Smooth muscle cell (in vitro differentiated cells): Measurements from ENCODE around the gene MRPL10. TPM values are rescaled to one million over a fixed set of nuclear protein-coding genes. Genes with fewer than 3 reads are reported as not detected.

Source experiments
- DNase-seq: peaks from one replicate; lab custom pipeline; 2025; ENCODE audit not compliant: unreplicated experiment; lab: John Stamatoyannopoulos, UW
- H2AFZ ChIP-seq: fragments of 200-600 bp; sonication (generic); 2 replicates; pipeline ENCODE4 v1.6.0; 2016; ENCODE audit warnings: antibody characterized with exemption, low read depth, mild to moderate bottlenecking
- H3F3A ChIP-seq: fragments of 200-600 bp; sonication (generic); 2 replicates; pipeline ENCODE4 v1.6.0; 2017; ENCODE audit warnings: antibody characterized with exemption, low read depth
- H3K27ac ChIP-seq: fragments of 200-600 bp; sonication (generic); 2 replicates; pipeline ENCODE4 v1.5.1; 2016; ENCODE audit warnings: low read depth, mild to moderate bottlenecking
- H3K27me3 ChIP-seq: fragments of 200-600 bp; sonication (generic); 2 replicates; pipeline ENCODE4 v1.6.1; 2016; ENCODE audit warnings: low read depth, mild to moderate bottlenecking
- H3K36me3 ChIP-seq: fragments of 200-600 bp; sonication (generic); 2 replicates; pipeline ENCODE4 v1.5.1; 2016; ENCODE audit warnings: low read depth
- H3K4me1 ChIP-seq: fragments of 200-600 bp; sonication (generic); 2 replicates; pipeline ENCODE4 v1.5.1; 2016; ENCODE audit warnings: low read depth
- H3K4me2 ChIP-seq: fragments of 200-600 bp; sonication (generic); 2 replicates; pipeline ENCODE4 v1.6.0; 2016; ENCODE audit warnings: mild to moderate bottlenecking
- H3K4me3 ChIP-seq: fragments of 200-600 bp; sonication (generic); 2 replicates; pipeline ENCODE4 v1.5.1; 2016; ENCODE audit warnings: mild to moderate bottlenecking
- H3K79me2 ChIP-seq: fragments of 200-600 bp; sonication (generic); 2 replicates; pipeline ENCODE4 v1.6.0; 2016; ENCODE audit warnings: low read depth, mild to moderate bottlenecking
- H3K9ac ChIP-seq: fragments of 200-600 bp; sonication (generic); 2 replicates; pipeline ENCODE4 v1.6.0; 2016; ENCODE audit warnings: low read depth
- H3K9me3 ChIP-seq: fragments of 200-600 bp; sonication (generic); replicated peaks from 2 replicates; pipeline ENCODE4 v1.5.1; 2016; ENCODE audit warnings: low read depth
- H4K20me1 ChIP-seq: fragments of 200-600 bp; sonication (generic); 2 replicates; pipeline ENCODE4 v1.6.0; 2016; ENCODE audit warnings: low read depth
- CTCF ChIP-seq: fragments of 200-600 bp; sonication (generic); IDR thresholded peaks from 2 replicates; pipeline ENCODE4 v1.5.1; 2017; ENCODE audit warnings: borderline replicate concordance, mild to moderate bottlenecking, antibody characterized with exemption; ENCODE audit not compliant: insufficient read depth, poor library complexity, severe bottlenecking
- WGBS: methylation state at CpG from one replicate; pipeline ENCODE4 v1.1.7; 2016; ENCODE audit warnings: low lambda C conversion rate; 5-methylcytosine and 5-hydroxymethylcytosine counted together
- polyA plus RNA-seq: library from polyadenylated mRNA; unstranded; fragments of >200 nt; fragmentation: Nextera tagmentation; extraction: Ambion mirVana; gene quantifications from 2 replicates; pipeline ENCODE4 v1.2.1, GENCODE V29; 2016
- total RNA-seq: library from RNA; depleted of rRNA; stranded (reverse); fragments of >200 nt; gene quantifications from 2 replicates; pipeline ENCODE4 v1.2.3, GENCODE V29; 2014

The MRPL10 gene
- total and polyA plus RNA-seq, 2 experiments from 2014 or later: 24.0 to 36.6 TPM

GRCh38 chr17:47813512-47814031, 17.8 kb downstream of the MRPL10 start:
- H3K79me2 ChIP-seq: no peaks in the 10 kb centered on the region
- peaks cover 8% of the 10 kb centered on the region for H4K20me1 ChIP-seq
- peaks cover 4% of the 10 kb centered on the region for H3K4me1 ChIP-seq
- no peak overlapping the region for H2AFZ ChIP-seq
- H3K36me3 ChIP-seq: no peaks in the 10 kb centered on the region
- H3K4me3 ChIP-seq: no peak overlapping the region
- no peak for DNase-seq
- no peaks in the 10 kb centered on the region for H3K9me3 ChIP-seq
- H3F3A ChIP-seq: peaks cover 8% of the 10 kb centered on the region
- H3K27me3 ChIP-seq: no peaks in the 10 kb centered on the region
- no peak for TF ChIP-seq CTCF
- H3K4me2 ChIP-seq: no peak overlapping the region
- H3K9ac ChIP-seq: no peak overlapping the region
- 98% methylated on average over 22 of the region's 22 CpGs for WGBS
- H3K27ac ChIP-seq: no peak overlapping the region

GRCh38 chr17:47813077-47813476, 18.3 kb downstream of the MRPL10 start:
- Histone ChIP-seq H3K36me3 (no peaks in the 10 kb centered on the region), H2AFZ (no peak overlapping the region), H3K27ac (no peak overlapping the region)

GRCh38 chr17:47812146-47812920, 19.0 kb downstream of the MRPL10 start:
- WGBS: 91% methylated on average over 18 of the region's 18 CpGs
- Histone ChIP-seq H3K4me1 (peaks cover 4% of the 10 kb centered on the region), H3K9ac (no peak overlapping the region), H3K9me3 (no peaks in the 10 kb centered on the region), H3K4me2 (no peak overlapping the region), H3K4me3 (no peak overlapping the region), H3K79me2 (no peaks in the 10 kb centered on the region), H3K27me3 (no peaks in the 10 kb centered on the region), H4K20me1 (peaks cover 8% of the 10 kb centered on the region), H3F3A (peaks cover 8% of the 10 kb centered on the region), H3K27ac (no peak overlapping the region), H2AFZ (no peak overlapping the region), H3K36me3 (no peaks in the 10 kb centered on the region)
- no peak for TF ChIP-seq CTCF
- no peak for DNase-seq

More at GRCh38 chr17:47813077-47813476, 18.3 kb downstream of the MRPL10 start:
- WGBS: 91% methylated on average over 14 of the region's 14 CpGs
- Histone ChIP-seq H3K9me3 (no peaks in the 10 kb centered on the region), H4K20me1 (peaks cover 8% of the 10 kb centered on the region), H3K4me1 (peaks cover 4% of the 10 kb centered on the region), H3K79me2 (no peaks in the 10 kb centered on the region), H3K4me3 (no peak overlapping the region), H3K9ac (no peak overlapping the region), H3F3A (peaks cover 8% of the 10 kb centered on the region), H3K4me2 (no peak overlapping the region), H3K27me3 (no peaks in the 10 kb centered on the region)
- no peak for TF ChIP-seq CTCF
- DNase-seq: no peak

- no peaks in the 10 kb centered on the region for H3K27me3 ChIP-seq
- H3K4me2 ChIP-seq: no peak overlapping the region
- DNase-seq: no peak
Observed at GRCh38 chr17:47811709-47812108, 19.6 kb downstream of the MRPL10 start.

More at GRCh38 chr17:47811709-47812108, 19.6 kb downstream of the MRPL10 start:
- H3K27ac ChIP-seq: no peak overlapping the region
- peaks cover 8% of the 10 kb centered on the region for H3F3A ChIP-seq
- 69% methylated on average over 7 of the region's 7 CpGs for WGBS
- no peak overlapping the region for H3K4me3 ChIP-seq
- H3K4me1 ChIP-seq: peaks cover 4% of the 10 kb centered on the region
- H3K9ac ChIP-seq: no peak overlapping the region
- TF ChIP-seq CTCF: no peak
- no peaks in the 10 kb centered on the region for H3K36me3 ChIP-seq
- H4K20me1 ChIP-seq: peaks cover 8% of the 10 kb centered on the region
- no peaks in the 10 kb centered on the region for H3K79me2 ChIP-seq
- no peak overlapping the region for H2AFZ ChIP-seq
- no peaks in the 10 kb centered on the region for H3K9me3 ChIP-seq
